Vagina (tissue), 2 donors: ENCODE data around the gene IL13. TPM values are rescaled to one million over a fixed set of nuclear protein-coding genes. Genes with fewer than 3 reads are reported as not detected.

Source experiments
- DNase-seq, 2 donors: peaks; one replicate each; pipeline ENCODE4 v3.0.0-alpha.2; 2017; ENCODE audit errors: extremely low spot score in 2 of 2
- H3K27ac ChIP-seq: fragments of 200-600 bp; sonication (generic); one replicate; pipeline ENCODE4 v1.5.1; 2019
- H3K27me3 ChIP-seq: fragments of 200-600 bp; sonication (generic); one replicate; pipeline ENCODE4 v1.5.1; 2019
- H3K36me3 ChIP-seq, 2 donors: fragments of 200-600 bp; sonication (generic); one replicate each; pipeline ENCODE4 v1.5.1; 2017 to 2019
- H3K4me1 ChIP-seq: fragments of 200-600 bp; sonication (generic); one replicate; pipeline ENCODE4 v1.5.1; 2019
- H3K4me3 ChIP-seq, 2 donors: fragments of 200-600 bp; sonication (generic); 1 replicate in 1 of 2; 2 replicates in 1 of 2; pipeline ENCODE4 v1.5.1; 2016 to 2019
- H3K9me3 ChIP-seq: fragments of 200-600 bp; sonication (generic); one replicate; pipeline ENCODE4 v1.5.1; 2019
- CTCF ChIP-seq, 3 experiments: fragments of 450-650 bp in 2 of 3; fragments of 200-600 bp in 1 of 3; sonication (generic) in 1 of 3; IDR thresholded peaks; one replicate each; pipeline ENCODE4 v1.5.1; 2017 to 2019; ENCODE audit warnings: antibody characterized with exemption in 3 of 3, mild to moderate bottlenecking in 2 of 3, moderate library complexity in 2 of 3
- POLR2A ChIP-seq, 2 donors: fragments of 450-650 bp; IDR thresholded peaks; one replicate each; pipeline ENCODE4 v1.6.1; 2017; ENCODE audit warnings: antibody characterized with exemption in 2 of 2, mild to moderate bottlenecking in 2 of 2, moderate library complexity in 2 of 2
- POLR2AphosphoS5 ChIP-seq, 2 donors: sonication (generic); formaldehyde crosslinking; IDR thresholded peaks; one replicate each; pipeline ENCODE4 v1.9.0; 2017; ENCODE audit warnings: antibody characterized with exemption in 2 of 2, mild to moderate bottlenecking in 2 of 2, low read depth in 1 of 2; ENCODE audit not compliant: insufficient read depth in 1 of 2
- intact Hi-C: fragments of 100-400 bp; cut with DNase I; formaldehyde crosslinking; loops from one replicate; pipeline ENCODE4 v1.15.1; 2023
- total RNA-seq: library from RNA; depleted of rRNA; stranded (reverse); fragments of >200 nt; gene quantifications from one replicate; pipeline ENCODE4 v1.2.3, GENCODE V29; 2016

Gene IL13
- total RNA-seq, 1 donor from 2014 or later, result not detected

- intact Hi-C loops, result no loop called here
- peaks cover 16% of the 10 kb centered on the region for H3K4me1 ChIP-seq
- peaks cover 5% of the 10 kb centered on the region for H3K27me3 ChIP-seq
- DNase-seq, result peak in 1 of 2 donors; percentile 56
- no peak for TF ChIP-seq POLR2AphosphoS5 (IDR thresholded peaks at IDR 0.05; ENCODE audit: insufficient read depth in 1 of 2, low read depth in 1 of 2)
- TF ChIP-seq CTCF (IDR thresholded peaks at IDR 0.05), result no peak
- TF ChIP-seq POLR2A (IDR thresholded peaks at IDR 0.05), result no peak
- H3K27ac ChIP-seq, result no peak overlapping the region
- H3K9me3 ChIP-seq, result no peaks in the 10 kb centered on the region
- no peaks in the 10 kb centered on the region for H3K36me3 ChIP-seq
- H3K4me3 ChIP-seq, result no peak overlapping the region
Measured at GRCh38 chr5:132659598-132660493, 1.9 kb downstream of the IL13 start.

GRCh38 chr5:132661231-132662003 lies 3.4 kb downstream of the IL13 start:
- no peaks in the 10 kb centered on the region for H3K36me3 ChIP-seq
- intact Hi-C loops, result no loop called here
- H3K4me1 ChIP-seq, result peaks cover 7% of the 10 kb centered on the region
- peak in 1 of 2 donors; percentile 72 for DNase-seq
- TF ChIP-seq CTCF (IDR thresholded peaks at IDR 0.05), result no peak
- no peak for TF ChIP-seq POLR2AphosphoS5 (IDR thresholded peaks at IDR 0.05; ENCODE audit: insufficient read depth in 1 of 2, low read depth in 1 of 2)
- TF ChIP-seq POLR2A (IDR thresholded peaks at IDR 0.05), result no peak
- H3K9me3 ChIP-seq, result no peaks in the 10 kb centered on the region
- no peak overlapping the region for H3K27ac ChIP-seq
- H3K27me3 ChIP-seq, result no peaks in the 10 kb centered on the region
- no peak overlapping the region for H3K4me3 ChIP-seq

- H3K27me3 ChIP-seq, result no peaks in the 10 kb centered on the region
- H3K4me3 ChIP-seq, result no peak overlapping the region
- peak in 1 of 2 donors; percentile 82 for DNase-seq
- no peaks in the 10 kb centered on the region for H3K9me3 ChIP-seq
- H3K27ac ChIP-seq, result no peak overlapping the region
- intact Hi-C loops, result no loop called here
- no peak for TF ChIP-seq POLR2A (IDR thresholded peaks at IDR 0.05)
- no peak for TF ChIP-seq POLR2AphosphoS5 (IDR thresholded peaks at IDR 0.05; ENCODE audit: insufficient read depth in 1 of 2, low read depth in 1 of 2)
- TF ChIP-seq CTCF (IDR thresholded peaks at IDR 0.05), result no peak
- H3K36me3 ChIP-seq, result no peaks in the 10 kb centered on the region
- peaks cover 1% of the 10 kb centered on the region for H3K4me1 ChIP-seq
Measured at GRCh38 chr5:132662004-132662401, 4.0 kb downstream of the IL13 start.

GRCh38 chr5:132662925-132663770 lies 5.2 kb downstream of the IL13 start:
- no peaks in the 10 kb centered on the region for H3K9me3 ChIP-seq
- no peaks in the 10 kb centered on the region for H3K36me3 ChIP-seq
- intact Hi-C loops, result no loop called here

More at GRCh38 chr5:132662925-132663770, 5.2 kb downstream of the IL13 start:
- H3K27me3 ChIP-seq, result no peaks in the 10 kb centered on the region
- no peak for DNase-seq
- H3K4me1 ChIP-seq, result no peaks in the 10 kb centered on the region
- no peak overlapping the region for H3K4me3 ChIP-seq
- TF ChIP-seq CTCF (IDR thresholded peaks at IDR 0.05) (no peak), POLR2AphosphoS5 (IDR thresholded peaks at IDR 0.05; ENCODE audit: insufficient read depth in 1 of 2, low read depth in 1 of 2) (no peak), POLR2A (IDR thresholded peaks at IDR 0.05) (no peak)
- no peak overlapping the region for H3K27ac ChIP-seq
